Measurements from ENCODE around the gene NFXL1.

NFXL1 gene

DNA sequence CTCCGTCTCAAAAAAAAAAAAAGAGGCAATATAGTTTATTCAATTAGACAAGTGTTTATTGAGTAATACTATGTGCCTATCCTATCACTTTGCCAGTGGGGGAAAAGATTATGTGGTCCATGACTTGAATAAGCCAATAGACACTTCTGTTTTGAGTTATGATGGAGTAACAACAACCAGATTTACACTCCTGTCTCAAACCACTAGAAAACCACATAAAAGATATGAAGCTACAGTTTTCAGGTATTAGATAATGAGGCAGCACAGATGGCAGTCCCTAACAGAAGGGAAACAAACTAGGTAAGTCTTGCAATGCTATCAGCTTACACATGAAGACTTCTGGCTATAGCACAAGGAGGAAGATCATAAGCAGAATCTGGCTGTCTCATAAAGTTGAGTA, 22.5 kb downstream of the NFXL1 start:
- no peak for DNase-seq

DNA sequence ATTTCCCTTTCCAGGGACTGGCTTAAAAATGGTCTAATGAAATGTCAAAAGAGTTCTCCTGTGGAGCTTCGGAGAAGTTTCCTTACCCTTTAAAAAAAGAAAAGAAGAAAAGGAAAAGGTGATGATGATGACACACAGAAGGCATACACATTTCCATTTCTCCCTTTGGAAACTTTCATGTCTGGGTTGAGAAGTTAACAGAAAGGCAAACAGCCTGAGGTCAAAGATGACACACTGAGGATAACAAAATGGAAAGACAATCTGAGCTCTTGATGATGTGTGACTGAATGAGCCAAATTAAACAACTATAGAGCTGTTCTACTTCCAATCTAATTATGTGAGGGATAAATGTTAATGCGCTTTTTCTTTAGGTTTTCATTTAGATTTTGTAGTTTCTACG, 32.2 kb downstream of the NFXL1 start:
- DNase-seq, result no peak

DNA sequence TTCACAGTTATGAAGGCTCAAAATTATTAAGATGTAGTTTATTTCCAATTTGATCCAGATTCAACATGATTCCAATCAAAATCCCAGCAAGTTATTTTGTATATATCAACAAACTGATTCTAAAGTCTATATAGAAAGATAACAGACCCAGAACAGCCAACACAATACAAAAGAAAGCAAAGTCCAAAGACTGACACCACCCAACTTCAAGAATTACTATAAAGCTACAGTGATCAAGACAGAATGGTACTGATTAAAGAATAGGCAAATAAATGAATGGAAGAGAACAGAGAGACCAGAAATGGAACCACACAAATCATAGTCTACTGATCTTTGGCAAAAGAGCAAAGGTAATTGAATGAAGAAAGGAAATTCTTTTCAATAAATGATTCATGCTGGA, 34.9 kb downstream of the NFXL1 start:
- no peak for DNase-seq

DNA sequence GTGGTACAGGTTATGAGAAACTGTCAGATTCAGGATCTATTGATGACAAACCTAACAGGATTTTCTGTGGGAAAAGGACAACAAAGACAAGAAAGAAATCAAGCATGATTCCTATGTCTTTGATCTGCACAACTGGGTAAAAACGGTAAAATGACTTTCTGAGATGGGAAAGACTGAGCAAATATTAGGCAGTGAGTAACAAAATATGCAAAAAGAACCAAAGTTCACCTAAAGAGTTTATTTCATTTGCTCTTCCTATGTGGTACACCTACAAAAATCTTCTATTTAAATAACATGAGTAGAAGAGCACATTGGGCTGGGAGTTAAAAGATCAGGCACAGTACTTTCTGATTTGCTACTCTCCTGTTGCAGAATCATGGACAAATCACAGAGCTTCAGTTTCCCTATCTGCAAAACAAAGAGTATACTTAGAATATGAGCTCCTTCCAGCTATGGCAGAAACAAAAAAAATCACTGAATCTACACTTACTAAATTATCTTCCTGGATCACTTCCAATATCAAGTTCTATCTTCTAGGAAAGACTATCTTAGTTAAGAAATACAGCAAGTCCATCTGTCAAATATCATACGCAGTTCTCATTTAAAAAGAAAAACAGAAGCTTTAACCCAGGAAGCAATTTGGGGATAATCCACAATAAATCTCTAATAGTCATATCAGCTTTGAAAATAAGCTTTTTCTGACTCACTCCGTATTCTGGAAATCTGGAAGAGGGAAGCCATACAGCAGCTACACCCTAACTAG, 37.4 kb downstream of the NFXL1 start:
- no peak for DNase-seq

DNA sequence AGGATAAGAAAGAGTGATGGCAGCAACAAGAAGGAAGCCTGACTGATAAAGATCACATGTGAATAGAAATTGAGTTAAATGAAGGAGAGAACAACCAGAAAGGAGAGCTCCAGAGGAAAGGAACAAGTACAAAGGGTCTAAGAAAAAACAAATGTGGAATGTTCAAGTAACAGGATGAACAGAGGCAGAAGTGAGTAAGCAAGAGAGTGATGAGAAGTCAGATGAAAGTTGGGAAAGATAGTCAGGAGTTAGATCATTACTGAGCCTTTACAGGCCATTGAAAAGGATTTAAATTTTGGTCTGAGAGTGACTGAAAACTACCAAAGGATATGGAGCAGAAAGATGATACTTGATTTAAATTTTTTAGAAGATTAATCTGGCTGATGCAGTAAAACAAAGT, 38.1 kb downstream of the NFXL1 start:
- DNase-seq, result no peak

DNA sequence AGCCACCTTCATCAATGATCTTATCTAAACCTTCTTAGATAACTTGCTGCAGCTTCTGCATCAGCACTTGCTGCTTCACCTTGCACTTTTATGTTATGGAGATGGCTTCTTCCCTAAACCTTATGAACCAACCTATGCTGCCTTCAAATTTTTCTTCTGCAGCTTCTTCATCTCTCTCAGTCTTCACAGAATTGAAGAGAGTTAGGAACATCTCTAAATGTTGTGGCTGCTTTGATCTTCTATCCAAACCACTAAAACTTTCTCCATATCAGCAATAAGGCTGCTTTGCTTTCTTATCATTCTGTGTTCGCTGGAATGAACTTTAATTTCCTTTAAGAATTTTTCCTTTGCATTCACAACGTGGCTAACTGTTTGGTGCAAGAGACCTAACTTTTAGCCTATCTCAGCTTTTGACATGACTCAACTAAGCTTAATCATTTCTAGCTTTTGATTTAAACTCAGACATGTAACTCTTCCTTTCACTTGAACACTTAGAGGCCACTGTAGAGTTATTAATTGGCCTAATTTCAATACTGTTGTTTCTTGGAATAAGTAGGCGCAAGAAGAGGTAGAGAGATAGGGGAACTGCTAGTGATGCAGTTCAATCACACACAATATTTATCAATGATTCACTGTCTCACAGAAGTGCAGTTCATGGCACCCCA, 40.4 kb downstream of the NFXL1 start:
- no peak for DNase-seq

DNA sequence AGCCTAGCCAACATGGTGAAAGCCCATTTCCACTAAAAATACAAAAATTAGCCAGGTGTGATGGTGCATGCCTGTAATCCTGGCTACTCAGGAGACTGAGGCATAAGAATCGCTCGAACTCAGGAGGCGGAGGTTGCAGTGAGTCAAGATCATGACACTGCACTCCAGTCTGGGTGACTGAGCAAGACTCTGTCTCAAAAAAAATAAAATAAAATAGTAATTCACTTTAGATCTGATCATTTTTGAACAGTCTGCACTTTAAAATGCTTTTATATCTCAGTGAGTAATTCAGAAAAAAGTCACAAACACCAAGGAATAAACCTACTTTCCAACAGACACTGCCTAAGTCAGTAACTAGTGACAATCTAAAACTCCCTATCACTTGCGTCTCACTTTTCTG, 50.9 kb downstream of the NFXL1 start:
- no peak for DNase-seq

DNA sequence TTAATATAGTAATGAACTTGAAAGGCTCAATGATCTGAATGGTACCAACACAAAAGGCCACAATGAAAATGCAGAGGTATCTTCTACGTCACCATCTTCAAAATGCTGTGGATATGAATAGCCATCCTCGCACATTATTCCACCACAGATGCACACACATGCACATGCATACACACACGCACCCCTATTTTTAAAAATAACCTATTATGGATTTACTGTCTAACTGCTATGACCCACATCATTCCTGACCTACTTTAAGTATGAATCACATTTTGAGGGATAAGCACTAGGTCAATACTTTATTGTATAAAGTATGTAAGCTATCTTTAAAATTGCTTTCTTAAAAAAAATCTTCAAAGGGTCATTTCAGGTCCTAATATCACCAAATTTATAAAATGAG, 52.1 kb downstream of the NFXL1 start:
- no peak for DNase-seq

DNA sequence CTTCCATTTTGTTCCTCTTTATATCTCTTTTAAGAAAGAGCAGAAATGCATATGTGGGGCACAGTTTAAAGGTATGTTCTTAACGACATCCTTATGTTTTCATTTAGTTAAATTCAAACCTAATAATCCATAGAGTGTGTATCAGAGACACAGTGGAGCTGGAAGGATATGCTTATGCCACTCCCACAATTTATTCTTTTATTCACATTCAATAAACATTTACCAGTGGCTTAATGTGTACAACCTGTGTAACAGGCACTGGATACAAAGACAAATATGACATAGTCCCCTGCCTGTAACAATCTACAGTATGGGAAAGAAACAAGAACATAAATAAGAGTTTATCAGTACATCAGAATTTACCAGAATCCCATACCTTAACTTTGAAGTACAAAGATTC, 54.1 kb downstream of the NFXL1 start:
- DNase-seq, result no peak

DNA sequence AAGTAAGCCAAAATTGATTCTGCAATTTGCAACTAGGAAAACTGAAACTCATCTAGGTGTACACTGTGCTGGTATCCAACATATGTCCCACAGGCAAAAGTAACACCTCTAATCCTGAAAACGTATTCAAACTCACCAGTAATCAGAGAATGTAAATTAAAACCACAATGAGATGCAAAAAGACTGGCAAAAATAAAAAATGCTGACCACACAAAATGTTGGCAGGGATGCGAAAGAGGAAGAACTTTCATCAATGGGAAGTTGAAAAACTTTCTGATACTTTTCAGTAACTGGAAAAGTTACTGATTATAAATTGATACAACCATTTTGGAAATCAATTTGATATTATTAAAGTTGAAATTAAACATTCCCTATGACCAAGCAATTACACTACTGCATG, 56.4 kb downstream of the NFXL1 start:
- DNase-seq, result no peak

DNA sequence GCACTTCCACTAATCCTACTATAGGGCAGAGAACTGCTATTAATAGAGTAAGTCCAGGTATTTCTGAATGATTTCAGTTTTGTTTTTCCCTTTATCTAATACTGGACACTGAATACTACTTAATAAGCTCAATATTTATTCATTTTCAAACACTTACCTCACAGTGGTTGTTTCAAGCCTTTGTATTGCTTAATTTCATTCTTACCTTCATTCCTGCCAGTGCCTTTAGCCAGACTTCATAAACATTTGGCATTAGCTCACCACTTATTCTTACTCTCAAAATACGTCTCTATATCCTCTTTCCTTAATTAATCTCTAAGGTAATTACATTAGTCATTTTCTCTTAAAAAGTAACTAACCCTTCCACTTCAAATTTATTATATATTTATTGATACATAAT, 57.7 kb downstream of the NFXL1 start:
- DNase-seq, result no peak

DNA sequence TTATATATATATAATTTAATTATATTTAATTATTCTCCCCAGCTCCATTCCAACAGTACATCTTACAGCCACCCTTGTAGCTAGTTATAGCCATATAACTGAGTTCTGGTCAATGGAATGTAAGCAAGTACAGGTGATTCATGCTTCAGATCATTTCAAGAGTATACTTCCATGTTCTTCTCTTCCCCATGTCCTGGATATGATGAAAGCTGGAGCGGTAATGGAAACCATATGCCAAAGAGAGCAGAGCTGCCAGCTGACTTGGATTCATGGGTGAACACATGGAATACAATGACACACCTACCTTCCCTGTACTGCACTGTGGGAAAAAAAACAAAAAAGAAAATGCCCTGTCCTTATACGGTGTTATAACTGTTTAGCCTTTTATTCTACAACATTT, 59.0 kb downstream of the NFXL1 start:
- DNase-seq, result no peak

DNA sequence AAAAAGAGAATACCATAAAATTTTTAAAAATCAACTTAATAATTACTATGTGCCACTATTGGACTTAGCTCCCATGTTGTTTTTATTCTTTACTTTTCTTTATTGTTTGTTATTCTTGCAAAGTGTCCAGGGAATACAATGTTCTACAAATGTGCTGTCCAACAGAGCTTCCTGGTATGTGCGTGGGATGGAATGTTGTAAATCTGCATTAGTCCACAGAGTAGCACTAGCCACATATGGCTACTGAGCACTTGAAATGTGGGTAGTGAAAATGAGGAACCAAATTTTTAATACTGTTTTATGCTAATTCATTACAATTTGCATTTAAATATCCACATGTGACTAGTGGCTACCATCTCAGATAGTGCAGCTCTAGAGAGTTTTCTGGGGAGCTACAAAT, 62.2 kb downstream of the NFXL1 start:
- DNase-seq, result no peak

DNA sequence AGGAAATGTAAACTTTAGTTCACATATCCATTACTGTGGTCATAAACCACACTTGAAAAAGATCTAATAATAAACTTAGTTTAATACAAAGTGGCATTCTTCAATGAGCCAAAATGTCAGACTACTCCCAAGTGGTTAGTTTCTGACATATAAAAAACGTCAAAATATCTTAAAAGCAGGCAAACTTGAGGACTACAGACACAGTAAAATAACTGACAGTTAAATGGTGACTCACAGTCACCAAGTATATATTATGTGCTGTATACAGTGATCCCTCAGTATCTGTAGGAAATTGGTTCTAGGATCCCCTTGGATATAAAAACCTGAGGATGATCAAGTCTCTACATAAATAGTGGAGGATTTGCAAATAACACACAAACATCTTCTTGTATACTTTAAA, 64.9 kb downstream of the NFXL1 start:
- DNase-seq, result no peak

DNA sequence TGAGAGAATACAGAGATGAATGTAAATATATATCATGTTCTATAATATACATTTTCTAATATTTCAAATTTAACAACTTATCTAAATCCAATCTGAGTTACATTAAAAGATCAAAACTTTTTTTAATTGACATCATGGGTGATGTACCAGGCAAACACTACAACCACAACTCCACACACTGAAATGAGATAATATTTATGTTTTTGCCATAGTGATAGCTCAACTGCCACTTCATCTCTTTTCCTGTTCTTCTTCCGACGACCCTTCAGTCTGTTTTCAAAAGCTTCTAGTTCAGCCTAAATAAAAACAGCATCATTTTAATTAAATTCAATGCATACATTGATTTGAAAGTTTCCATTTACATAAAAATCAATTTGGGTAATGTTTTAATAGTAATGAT, 66.3 kb downstream of the NFXL1 start:
- no peak for DNase-seq

DNA sequence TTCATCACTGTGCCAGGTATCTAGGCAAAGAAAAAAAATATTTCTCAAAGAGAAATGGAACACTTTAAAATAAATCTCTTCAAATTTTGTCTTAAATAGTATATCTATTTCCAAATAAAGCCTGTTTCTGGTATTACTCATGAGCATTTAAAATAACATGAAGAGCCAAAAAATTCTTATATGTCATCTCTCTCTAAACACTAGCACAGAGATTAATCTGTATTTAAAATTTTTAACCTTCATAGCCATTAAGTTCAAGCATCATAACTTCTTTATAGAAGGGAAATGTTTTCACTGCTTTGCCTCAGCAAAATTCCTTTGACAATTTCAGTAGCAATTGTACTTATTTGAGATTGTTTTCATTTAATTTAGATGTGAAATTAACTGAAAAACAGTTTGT, 71.4 kb downstream of the NFXL1 start:
- DNase-seq, result no peak

DNA sequence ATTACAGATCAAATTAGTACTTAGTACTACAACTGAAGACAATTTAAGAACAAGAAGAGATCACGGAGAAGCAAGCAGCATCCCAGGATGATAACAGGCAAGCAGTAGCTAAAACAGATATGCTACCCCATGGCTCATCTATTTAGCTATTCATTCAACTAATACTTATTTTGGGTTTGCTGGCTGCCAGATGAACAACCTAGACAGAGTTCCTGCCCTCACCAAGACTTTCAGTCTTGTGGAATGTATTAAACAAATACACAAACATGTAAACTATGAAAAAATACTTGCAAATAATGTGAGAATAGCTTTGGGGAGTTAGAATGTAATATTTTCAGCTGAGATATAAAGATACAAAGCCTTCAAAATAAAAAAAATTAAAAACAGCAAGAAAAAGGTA, 74.1 kb downstream of the NFXL1 start:
- no peak for DNase-seq

DNA sequence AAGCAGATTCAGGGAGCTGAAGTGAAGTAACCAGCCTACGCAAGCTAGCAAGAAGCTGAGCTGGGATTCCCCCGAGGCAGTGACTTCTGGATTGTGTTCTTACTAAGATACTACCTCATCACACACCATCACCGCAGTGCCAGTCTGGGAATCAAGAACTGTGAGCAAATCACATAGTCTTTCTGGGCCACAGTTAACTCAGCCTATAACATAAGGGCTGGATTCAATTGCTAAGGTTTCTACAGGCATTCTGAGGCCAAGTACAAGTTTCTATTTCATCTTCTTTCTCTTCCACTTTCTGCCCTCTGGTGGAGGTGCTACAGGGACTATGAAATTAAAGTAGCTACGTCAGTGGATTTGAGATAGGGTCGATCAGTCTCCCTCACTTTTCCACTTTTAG, 75.1 kb downstream of the NFXL1 start:
- peak in 5 of 56 donors; percentile 3 to 10 (median 7) for DNase-seq

DNA sequence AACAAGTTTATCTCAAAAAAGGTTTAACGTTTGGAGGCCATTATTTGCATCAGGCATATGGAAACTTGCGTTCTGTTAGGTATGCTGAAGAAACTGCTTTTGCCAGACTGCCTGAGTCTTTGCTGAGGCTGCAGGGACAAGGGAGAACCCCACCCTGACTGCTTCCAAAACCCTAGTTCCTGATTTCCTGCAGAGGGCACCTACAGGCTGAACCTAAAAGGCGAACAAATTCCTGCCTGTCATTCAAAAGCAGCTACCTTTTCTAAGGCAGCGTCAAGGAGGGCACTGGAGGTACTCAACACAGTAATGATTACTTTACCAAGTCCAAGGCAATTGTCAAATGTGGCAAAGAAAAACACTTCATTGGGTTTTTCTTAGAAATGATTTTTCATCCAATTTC, 75.9 kb downstream of the NFXL1 start:
- peak in 2 of 56 donors; percentile 5 for DNase-seq

DNA sequence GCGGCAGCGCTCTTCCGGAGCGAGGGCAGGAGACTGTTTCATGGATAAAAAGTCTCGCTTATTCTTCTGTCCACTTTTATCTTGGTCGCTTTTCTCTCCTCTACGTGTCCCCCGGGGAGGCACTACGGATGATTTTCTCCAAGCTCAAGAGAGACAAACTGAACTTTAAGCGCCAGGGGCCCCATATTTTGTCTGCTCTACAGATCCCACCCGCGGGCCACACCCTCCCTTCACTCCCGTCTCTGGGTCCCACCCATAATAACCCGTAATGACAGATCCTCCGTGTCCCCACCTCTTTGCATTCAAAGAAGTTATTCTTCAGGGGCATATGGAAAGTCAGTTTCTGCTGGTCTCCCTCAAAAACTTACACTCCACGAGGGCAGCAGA, 76.5 kb downstream of the NFXL1 start, which contains the start of gene CORIN:
CORIN (minus strand) TSS at position 160 of the 387 bp plus-strand sequence; CDS start at position 42, 118 bp downstream.
- DNase-seq, result no peak

DNA sequence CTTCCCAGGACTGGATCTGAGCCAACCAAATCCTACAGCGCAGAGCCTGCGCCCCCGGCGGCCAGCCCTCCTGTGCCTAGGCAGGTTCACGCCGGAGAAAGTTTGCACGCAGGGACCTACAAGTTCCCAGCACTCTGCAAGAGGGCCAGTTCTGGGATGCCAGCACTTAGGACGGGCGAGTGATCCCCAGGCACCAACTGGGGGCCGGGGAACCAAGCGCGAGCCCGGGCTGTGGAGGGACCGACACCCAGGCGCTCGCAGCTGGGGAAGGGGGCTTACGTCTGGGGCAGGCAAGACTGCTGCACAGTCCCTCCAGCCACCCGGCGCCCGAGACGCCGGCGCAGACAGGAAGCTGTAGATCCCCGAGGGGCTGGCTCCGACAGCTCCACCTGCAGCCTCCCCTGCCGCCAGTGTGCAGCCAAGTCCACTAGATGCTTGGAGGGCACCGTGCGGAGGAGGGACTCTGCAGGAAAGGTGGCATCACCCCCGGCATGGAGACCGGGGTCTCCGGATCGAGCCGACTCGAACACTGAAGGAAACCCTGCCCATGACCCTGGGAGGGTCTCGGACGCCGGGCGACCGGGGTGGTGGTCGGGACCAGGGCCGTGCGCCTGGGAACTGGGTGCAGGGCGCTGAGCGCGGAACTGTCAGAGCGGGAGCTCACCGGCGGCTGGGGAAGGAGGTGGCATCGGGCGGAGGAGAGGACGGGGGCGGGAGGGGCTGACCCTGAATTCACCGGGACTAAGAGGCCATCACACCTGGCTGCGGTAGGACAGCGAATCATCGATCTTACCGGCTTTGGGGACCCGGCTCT, 77.1 kb downstream of the NFXL1 start:
- DNase-seq, result peak in 11 of 56 donors; percentile 4 to 32 (median 21)

DNA sequence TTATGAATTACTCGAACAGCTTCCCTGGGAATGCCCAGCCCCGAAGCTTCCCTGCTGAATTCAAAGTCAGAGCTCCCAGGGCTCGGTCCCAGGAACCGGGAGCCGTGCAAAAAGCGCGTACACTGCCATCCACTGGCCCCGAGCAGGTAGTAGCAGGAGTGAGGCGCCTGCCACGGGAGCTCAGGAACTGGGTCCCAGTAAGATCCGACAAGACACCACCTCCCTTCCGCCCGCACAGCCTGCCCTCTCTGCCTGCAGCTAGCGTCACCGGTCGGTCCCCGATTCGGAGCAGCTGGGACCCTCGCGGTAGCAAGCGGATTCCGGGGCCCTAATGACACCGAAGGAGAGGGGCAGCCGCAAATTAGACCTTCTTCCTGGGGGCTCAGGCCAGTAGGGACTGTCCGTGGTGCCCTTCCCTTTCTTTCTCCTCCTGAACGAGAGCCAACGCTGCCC, 77.7 kb downstream of the NFXL1 start:
- peak in 47 of 56 donors; percentile 9 to 77 (median 45) for DNase-seq
